Natural killer cell (primary cell): ENCODE results near the gene IST1. TPM values are rescaled to one million over a fixed set of nuclear protein-coding genes. Genes with fewer than 3 reads are reported as not detected.
A peak's percentile ranks its signal among the peaks of the same experiment; 100 is the strongest.

Experiments
- ATAC-seq, 3 donors: fragments of 150-1000 bp in 2 of 3; fragments of 200-7000 bp in 1 of 3; cut with Tn5 transposase; 1 replicate in 1 of 3; 2 replicates in 2 of 3; pipeline ENCODE4 v1.10.0; 2021; ENCODE audit warnings: mild to moderate bottlenecking in 2 of 3, moderate library complexity in 2 of 3
- DNase-seq, 2 donors: peaks; one replicate each; pipeline versions ENCODE4 v3.0.0 to v3.0.0-alpha.2; 2013 to 2021; ENCODE audit warnings: mixed read lengths in 1 of 2
- H3K27ac ChIP-seq: one replicate; pipeline ENCODE4 v1.5.1; 2013; ENCODE audit warnings: mild to moderate bottlenecking, low read length
- H3K27me3 ChIP-seq: one replicate; pipeline ENCODE4 v1.6.1; 2013; ENCODE audit warnings: low read length; ENCODE audit not compliant: control insufficient read depth, insufficient read depth
- H3K36me3 ChIP-seq: one replicate; pipeline ENCODE4 v1.6.1; 2013; ENCODE audit warnings: low read length; ENCODE audit not compliant: control insufficient read depth, insufficient read depth
- H3K4me1 ChIP-seq: one replicate; pipeline ENCODE4 v1.6.1; 2013; ENCODE audit warnings: low read length; ENCODE audit not compliant: control insufficient read depth, insufficient read depth
- H3K4me3 ChIP-seq: one replicate; pipeline ENCODE4 v1.5.1; 2013; ENCODE audit warnings: low read length
- H3K9me3 ChIP-seq: one replicate; pipeline ENCODE4 v1.6.1; 2013; ENCODE audit warnings: low read length; ENCODE audit not compliant: control insufficient read depth, insufficient read depth
- H3K27ac Mint-ChIP-seq, 2 donors: one replicate each; pipeline ENCODE4 v1.8.0; 2022; ENCODE audit warnings: mild to moderate bottlenecking in 2 of 2, mixed read lengths in 2 of 2, moderate library complexity in 1 of 2
- H3K27me3 Mint-ChIP-seq, 2 donors: one replicate each; pipeline ENCODE4 v1.8.0; 2022; ENCODE audit warnings: low read depth in 2 of 2, mixed read lengths in 2 of 2
- H3K36me3 Mint-ChIP-seq: one replicate; pipeline ENCODE4 v1.8.0; 2022; ENCODE audit warnings: mixed read lengths
- H3K4me1 Mint-ChIP-seq, 2 donors: one replicate each; pipeline ENCODE4 v1.8.0; 2022; ENCODE audit warnings: mixed read lengths in 2 of 2
- H3K4me3 Mint-ChIP-seq: one replicate; pipeline ENCODE4 v1.8.0; 2022; ENCODE audit warnings: mild to moderate bottlenecking, moderate library complexity, mixed read lengths
- H3K9me3 Mint-ChIP-seq, 2 donors: one replicate each; pipeline ENCODE4 v1.8.0; 2022; ENCODE audit warnings: mixed read lengths in 2 of 2
- CTCF ChIP-seq: fragments of 200-600 bp; IDR thresholded peaks from one replicate; pipeline ENCODE4 v1.8.0; 2022; ENCODE audit warnings: antibody characterized with exemption
- WGBS: methylation state at CpG from one replicate; pipeline ENCODE4 v1.1.7; 2013; ENCODE audit warnings: missing lambda C conversion rate; ENCODE audit not compliant: insufficient coverage; 5-methylcytosine and 5-hydroxymethylcytosine counted together
- intact Hi-C: fragments of 100-400 bp; cut with micrococcal nuclease; formaldehyde crosslinking; loops from one replicate; pipeline ENCODE4 v1.14.2; 2022
- total RNA-seq, 4 donors: library from RNA; stranded (reverse); fragments of 120-200 nt in 1 of 4; gene quantifications; one replicate each; pipeline versions ENCODE4 v1.2.3 to v1.2.4, GENCODE V29; 2013 to 2022

Gene IST1
- total RNA-seq, 3 donors from 2014 or later (not counting 1 experiment from before 2014, with no cell fraction given): 363 to 391 (median 378) TPM

DNA sequence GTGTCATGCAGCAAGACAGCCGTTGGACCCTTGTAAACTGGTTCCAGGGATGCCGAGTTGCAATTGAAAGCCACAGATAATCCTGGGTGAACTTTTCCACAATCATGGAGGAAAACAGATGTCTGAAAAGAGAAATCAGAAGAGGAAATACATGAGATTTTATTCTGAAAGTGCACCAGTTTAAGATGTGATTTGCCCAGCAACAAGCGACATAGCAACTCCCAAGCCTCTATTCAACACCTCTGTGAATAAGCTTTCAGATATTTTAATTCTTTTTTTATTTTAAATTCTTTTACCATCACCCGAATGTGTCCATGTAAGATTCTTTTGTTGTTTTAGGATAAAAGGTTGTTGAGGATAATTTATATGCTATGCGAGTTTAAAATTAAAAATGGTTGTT, 58.8 kb downstream of the IST1 start:
- peaks cover 0 to 7% of the 10 kb centered on the region in 2 donors for H3K27me3 Mint-ChIP-seq
- no peak for TF ChIP-seq CTCF
- intact Hi-C loops: no loop called here
- 91% methylated on average over 2 of the region's 5 CpGs for WGBS
- Histone ChIP-seq H3K4me3 (no peak overlapping the region), H3K9me3 (no peaks in the 10 kb centered on the region), H3K4me1 (peaks cover 3% of the 10 kb centered on the region), H3K36me3 (no peaks in the 10 kb centered on the region), H3K27me3 (no peaks in the 10 kb centered on the region), H3K27ac (no peak overlapping the region)
- no peaks in the 10 kb centered on the region for H3K9me3 Mint-ChIP-seq
- no peak overlapping the region for H3K4me3 Mint-ChIP-seq
- DNase-seq (no peak), ATAC-seq (no peak)
- no peak overlapping the region for H3K27ac Mint-ChIP-seq
- no peaks in the 10 kb centered on the region for H3K36me3 Mint-ChIP-seq
- H3K4me1 Mint-ChIP-seq: peaks cover 5 to 6% of the 10 kb centered on the region in 2 donors

DNA sequence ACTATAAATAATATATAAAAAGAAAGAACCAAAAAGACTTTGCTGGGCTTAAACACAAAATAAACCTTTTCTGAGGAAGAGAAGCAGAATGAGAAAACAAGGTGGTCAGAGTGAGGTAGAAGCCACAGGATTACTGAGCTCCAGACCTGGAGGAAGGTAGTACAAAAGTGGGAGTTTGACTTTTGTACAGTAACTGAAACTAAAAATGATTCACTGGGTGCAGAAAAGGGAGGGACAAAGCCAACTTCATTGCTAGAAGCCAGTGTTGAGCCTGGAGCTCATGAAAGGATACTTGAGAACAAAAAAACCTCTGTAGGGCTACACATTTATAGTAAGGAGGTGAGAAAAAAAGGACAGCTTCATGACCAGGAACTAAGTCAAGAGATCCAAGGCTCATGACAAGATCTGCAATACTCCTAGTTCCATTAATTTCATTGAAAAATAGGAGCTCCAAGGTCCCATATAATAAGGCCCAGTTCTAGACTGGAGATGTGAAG, 59.4 kb downstream of the IST1 start:
- no peaks in the 10 kb centered on the region for H3K9me3 Mint-ChIP-seq
- Histone ChIP-seq H3K4me1 (peaks cover 3% of the 10 kb centered on the region), H3K9me3 (no peaks in the 10 kb centered on the region), H3K36me3 (no peaks in the 10 kb centered on the region), H3K27ac (no peak overlapping the region), H3K27me3 (no peaks in the 10 kb centered on the region), H3K4me3 (no peak overlapping the region)
- intact Hi-C loops: no loop called here
- DNase-seq (no peak), ATAC-seq (no peak)
- H3K4me1 Mint-ChIP-seq: peaks cover 5 to 6% of the 10 kb centered on the region in 2 donors
- no peak overlapping the region for H3K4me3 Mint-ChIP-seq
- TF ChIP-seq CTCF: no peak
- H3K36me3 Mint-ChIP-seq: no peaks in the 10 kb centered on the region
- peaks cover 0 to 12% of the 10 kb centered on the region in 2 donors for H3K27me3 Mint-ChIP-seq
- no peak overlapping the region for H3K27ac Mint-ChIP-seq

DNA sequence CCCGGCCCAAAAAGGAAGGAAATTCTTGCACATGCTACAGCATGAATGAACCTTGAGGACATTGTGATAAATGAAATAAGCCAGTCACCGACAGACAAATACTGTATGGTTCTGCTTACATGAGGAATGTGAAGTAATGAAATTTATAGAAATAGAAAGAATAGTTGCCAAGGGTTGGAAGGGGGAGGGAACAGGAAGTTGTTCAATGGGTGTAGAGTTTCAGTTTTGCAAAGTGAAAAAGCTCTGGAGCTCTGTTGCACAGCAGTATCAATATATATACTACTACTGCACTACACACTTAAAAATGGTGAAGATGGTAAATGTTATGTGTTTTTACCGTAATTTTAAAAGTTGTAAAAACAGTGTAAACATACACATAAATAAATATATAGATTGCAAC, 61.2 kb downstream of the IST1 start:
- no peaks in the 10 kb centered on the region for H3K9me3 Mint-ChIP-seq
- peaks cover 3% of the 10 kb centered on the region for H3K4me1 ChIP-seq
- no peaks in the 10 kb centered on the region for H3K36me3 Mint-ChIP-seq
- peaks cover 2 to 8% of the 10 kb centered on the region in 2 donors for H3K27me3 Mint-ChIP-seq
- H3K9me3 ChIP-seq: no peaks in the 10 kb centered on the region
- WGBS: 39% methylated on average over 2 of the region's 3 CpGs
- H3K4me3 Mint-ChIP-seq: peak overlapping the region; percentile 0
- TF ChIP-seq CTCF: no peak
- DNase-seq (no peak), ATAC-seq (no peak)
- no peak overlapping the region for H3K27ac Mint-ChIP-seq
- peaks cover 5 to 6% of the 10 kb centered on the region in 2 donors for H3K4me1 Mint-ChIP-seq
- H3K4me3 ChIP-seq: no peak overlapping the region
- H3K36me3 ChIP-seq: no peaks in the 10 kb centered on the region
- intact Hi-C loops: no loop called here
- no peak overlapping the region for H3K27ac ChIP-seq
- H3K27me3 ChIP-seq: no peaks in the 10 kb centered on the region
